Measurements from ENCODE around the gene GALNTL6. TPM values are rescaled to one million over a fixed set of nuclear protein-coding genes. Genes with fewer than 3 reads are reported as not detected.

The GALNTL6 gene
- total RNA-seq, 1 donor from 2014 or later: 0.13 TPM

- Histone ChIP-seq H3K27me3 (ENCODE audit: control insufficient read depth, insufficient read depth, low read length) (no peaks in the 10 kb centered on the region), H3K36me3 (ENCODE audit: control insufficient read depth, insufficient read depth, low read length) (no peaks in the 10 kb centered on the region), H3K4me3 (ENCODE audit: low read depth, low read length) (no peak overlapping the region)
- no peak for DNase-seq (ENCODE audit: low read depth)
- no peak for TF ChIP-seq CTCF (IDR thresholded peaks at IDR 0.05; ENCODE audit: insufficient read depth, low read length, poor library complexity, severe bottlenecking)
Measured at GRCh38 chr4:172989984-172990820, 1177.0 kb downstream of the GALNTL6 start.

GRCh38 chr4:172992648-172993378, 1179.6 kb downstream of the GALNTL6 start:
- DNase-seq (ENCODE audit: low read depth): no peak
- TF ChIP-seq CTCF (IDR thresholded peaks at IDR 0.05; ENCODE audit: insufficient read depth, low read length, poor library complexity, severe bottlenecking): no peak
- no peaks in the 10 kb centered on the region for H3K36me3 ChIP-seq (ENCODE audit: control insufficient read depth, insufficient read depth, low read length)
- no peaks in the 10 kb centered on the region for H3K27me3 ChIP-seq (ENCODE audit: control insufficient read depth, insufficient read depth, low read length)
- no peak overlapping the region for H3K4me3 ChIP-seq (ENCODE audit: low read depth, low read length)

GRCh38 chr4:172995161-172995560, 1182.0 kb downstream of the GALNTL6 start:
- Histone ChIP-seq H3K36me3 (ENCODE audit: control insufficient read depth, insufficient read depth, low read length) (no peaks in the 10 kb centered on the region), H3K4me3 (ENCODE audit: low read depth, low read length) (no peak overlapping the region), H3K27me3 (ENCODE audit: control insufficient read depth, insufficient read depth, low read length) (no peaks in the 10 kb centered on the region)
- no peak for DNase-seq (ENCODE audit: low read depth)
- no peak for TF ChIP-seq CTCF (IDR thresholded peaks at IDR 0.05; ENCODE audit: insufficient read depth, low read length, poor library complexity, severe bottlenecking)

GRCh38 chr4:172995704-172996103, 1182.5 kb downstream of the GALNTL6 start:
- no peaks in the 10 kb centered on the region for H3K36me3 ChIP-seq (ENCODE audit: control insufficient read depth, insufficient read depth, low read length)
- H3K4me3 ChIP-seq (ENCODE audit: low read depth, low read length): no peak overlapping the region
- no peak for TF ChIP-seq CTCF (IDR thresholded peaks at IDR 0.05; ENCODE audit: insufficient read depth, low read length, poor library complexity, severe bottlenecking)
- no peak for DNase-seq (ENCODE audit: low read depth)
- no peaks in the 10 kb centered on the region for H3K27me3 ChIP-seq (ENCODE audit: control insufficient read depth, insufficient read depth, low read length)

- Histone ChIP-seq H3K36me3 (ENCODE audit: control insufficient read depth, insufficient read depth, low read length) (no peaks in the 10 kb centered on the region), H3K4me3 (ENCODE audit: low read depth, low read length) (no peak overlapping the region), H3K27me3 (ENCODE audit: control insufficient read depth, insufficient read depth, low read length) (no peaks in the 10 kb centered on the region)
- TF ChIP-seq CTCF (IDR thresholded peaks at IDR 0.05; ENCODE audit: insufficient read depth, low read length, poor library complexity, severe bottlenecking): no peak
- DNase-seq (ENCODE audit: low read depth): peak; percentile 78
Measured at GRCh38 chr4:172996571-172997216, 1183.5 kb downstream of the GALNTL6 start.

Measured in kidney epithelial cell (primary cell).